Fibroblast of lung (primary cell): ENCODE results near the gene NEDD4.

Source experiments
- EZH2 ChIP-seq: IDR thresholded peaks from 2 replicates; pipeline ENCODE4 v1.5.1; 2012; ENCODE audit warnings: low read length, control low read depth, mild to moderate bottlenecking; ENCODE audit errors: missing control alignments
- TF ChIP-seq, protein P1 (sequence below), 2 donors: IDR thresholded peaks in 1 of 2; conservative IDR thresholded peaks in 1 of 2; 1 replicate in 1 of 2; 2 replicates in 1 of 2; pipeline ENCODE4 v1.5.1; 2011 to 2012; ENCODE audit warnings: low read length in 2 of 2, control low read depth in 1 of 2, inconsistent platforms in 1 of 2, low read depth in 1 of 2, mild to moderate bottlenecking in 1 of 2

- TF ChIP-seq, protein P1, sequence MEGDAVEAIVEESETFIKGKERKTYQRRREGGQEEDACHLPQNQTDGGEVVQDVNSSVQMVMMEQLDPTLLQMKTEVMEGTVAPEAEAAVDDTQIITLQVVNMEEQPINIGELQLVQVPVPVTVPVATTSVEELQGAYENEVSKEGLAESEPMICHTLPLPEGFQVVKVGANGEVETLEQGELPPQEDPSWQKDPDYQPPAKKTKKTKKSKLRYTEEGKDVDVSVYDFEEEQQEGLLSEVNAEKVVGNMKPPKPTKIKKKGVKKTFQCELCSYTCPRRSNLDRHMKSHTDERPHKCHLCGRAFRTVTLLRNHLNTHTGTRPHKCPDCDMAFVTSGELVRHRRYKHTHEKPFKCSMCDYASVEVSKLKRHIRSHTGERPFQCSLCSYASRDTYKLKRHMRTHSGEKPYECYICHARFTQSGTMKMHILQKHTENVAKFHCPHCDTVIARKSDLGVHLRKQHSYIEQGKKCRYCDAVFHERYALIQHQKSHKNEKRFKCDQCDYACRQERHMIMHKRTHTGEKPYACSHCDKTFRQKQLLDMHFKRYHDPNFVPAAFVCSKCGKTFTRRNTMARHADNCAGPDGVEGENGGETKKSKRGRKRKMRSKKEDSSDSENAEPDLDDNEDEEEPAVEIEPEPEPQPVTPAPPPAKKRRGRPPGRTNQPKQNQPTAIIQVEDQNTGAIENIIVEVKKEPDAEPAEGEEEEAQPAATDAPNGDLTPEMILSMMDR (conservative IDR thresholded peaks at IDR 0.05 in 1 of 2, IDR thresholded peaks at IDR 0.05 in 1 of 2; ENCODE audit: low read depth in 1 of 2, low read length in 2 of 2), result no peak
- no peak for TF ChIP-seq EZH2
These were observed 85.6 kb downstream of the NEDD4 start for GRCh38 chr15:55907797-55908196.
